Measurements from ENCODE around the gene MILR1.
"Not testable (repeated sequence)": the region's sequence is repeated elsewhere in the genome, so short reads cannot be mapped to it uniquely, and the experiment has no call there.

MILR1 gene

DNA sequence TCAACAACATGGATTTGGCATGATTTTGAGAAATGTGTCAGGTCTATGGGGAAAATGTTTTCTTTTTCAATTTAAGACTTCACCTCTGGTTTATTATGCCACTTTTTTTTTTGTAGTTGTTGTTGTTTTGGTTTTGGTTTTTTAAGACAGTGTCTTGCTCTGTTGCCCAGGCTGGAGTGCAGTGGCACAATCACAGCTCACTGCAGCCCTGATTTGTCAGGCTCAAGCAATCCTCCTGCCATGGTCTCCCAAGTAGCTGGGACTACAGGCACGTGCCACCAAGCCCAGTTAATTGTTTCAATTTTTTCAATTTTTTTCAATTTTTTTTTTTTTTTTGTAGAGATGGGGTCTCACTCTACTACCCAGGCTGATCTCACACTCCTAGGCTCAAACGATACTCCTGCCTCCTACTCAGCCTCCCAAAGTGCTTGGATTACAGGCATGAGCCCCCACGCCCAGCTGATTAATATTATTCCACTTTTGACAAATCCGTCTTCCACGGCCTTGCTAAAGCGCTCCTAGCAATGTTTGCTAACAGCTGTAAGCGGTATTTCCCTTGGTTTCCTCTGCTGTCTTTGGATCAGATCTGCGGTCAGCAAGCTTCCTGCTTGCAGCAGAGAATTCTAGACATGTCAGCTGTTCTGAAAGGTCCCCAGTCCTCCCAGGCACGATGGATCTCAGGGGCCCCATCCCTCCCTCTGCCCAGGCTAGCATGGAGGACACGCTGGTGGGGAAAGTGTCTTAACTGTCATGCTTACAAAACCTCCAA is 7.0 kb upstream of the MILR1 start:
- Histone ChIP-seq H3K36me3 (replicated peaks) (no peaks in the 10 kb centered on the region), H3K27me3 (ENCODE audit: low read depth) (no peaks in the 10 kb centered on the region), H3K4me1 (no peaks in the 10 kb centered on the region), H3K4me3 (no peak overlapping the region), H3K9me3 (peaks cover 24% of the 10 kb centered on the region)
- no peak for DNase-seq (ENCODE audit: low spot score in 2 of 2)
- in situ Hi-C loops (cut with MboI; ENCODE audit: low sequenced_read_pairs), result no loop called here

DNA sequence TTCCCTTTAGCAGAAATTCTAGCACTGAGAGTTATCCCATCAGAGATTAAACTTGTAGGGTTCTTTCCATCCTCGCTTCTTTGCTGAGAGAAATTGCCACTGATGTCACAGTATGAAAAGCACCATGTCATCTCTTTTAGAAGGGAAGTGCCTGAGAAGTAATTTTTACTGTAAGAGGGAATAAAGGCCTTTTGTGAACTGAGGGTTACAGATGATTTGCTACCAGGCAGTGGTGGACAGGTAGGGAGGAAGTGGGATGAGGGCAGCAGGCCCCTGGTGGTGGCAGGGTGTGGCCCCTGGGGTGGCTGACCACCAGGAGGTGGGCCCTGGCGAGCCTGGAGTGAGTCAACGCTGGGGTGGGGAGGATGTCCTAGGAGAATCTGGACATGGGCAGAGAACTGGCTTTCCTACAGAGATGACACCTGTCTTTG is 6.4 kb upstream of the MILR1 start:
- in situ Hi-C loops (cut with MboI; ENCODE audit: low sequenced_read_pairs), result no loop called here
- no peaks in the 10 kb centered on the region for H3K36me3 ChIP-seq (replicated peaks)
- H3K9me3 ChIP-seq, result peaks cover 18% of the 10 kb centered on the region
- DNase-seq (ENCODE audit: low spot score in 2 of 2), result no peak
- H3K27me3 ChIP-seq (ENCODE audit: low read depth), result no peaks in the 10 kb centered on the region
- H3K4me3 ChIP-seq, result no peak overlapping the region
- no peaks in the 10 kb centered on the region for H3K4me1 ChIP-seq

DNA sequence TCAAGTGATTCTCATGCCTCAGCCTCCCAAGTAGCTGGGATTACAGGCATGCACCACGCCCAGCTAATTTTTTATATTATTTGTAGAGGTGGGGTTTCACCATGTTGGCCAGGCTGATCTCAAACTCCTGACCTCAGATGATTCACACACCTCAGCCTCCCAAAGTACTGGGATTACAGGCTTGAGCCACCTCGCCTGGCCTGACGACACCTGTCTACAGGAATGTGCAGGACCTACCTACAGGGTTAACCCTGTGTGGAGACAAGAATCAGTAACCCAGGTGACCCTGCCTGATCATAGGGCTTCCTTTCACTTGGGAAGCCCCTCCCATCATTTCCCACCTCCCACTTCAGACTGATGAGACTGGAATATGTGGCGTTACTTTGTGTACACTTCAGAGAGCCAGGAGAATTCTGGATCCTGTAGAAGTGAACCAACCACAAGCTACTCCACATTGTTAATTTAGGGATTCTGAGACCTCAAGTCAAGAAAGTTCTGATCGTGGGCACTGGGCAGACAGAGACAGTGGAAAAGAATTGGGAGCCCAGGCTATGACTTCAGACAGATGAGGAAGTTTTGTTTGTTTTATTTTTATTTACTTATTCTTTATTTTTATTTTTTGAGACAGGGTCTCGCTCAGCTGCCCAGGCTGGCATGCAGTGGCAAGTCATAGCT is 5.7 kb upstream of the MILR1 start:
- Histone ChIP-seq H3K4me1 (no peaks in the 10 kb centered on the region), H3K4me3 (no peak overlapping the region), H3K27me3 (ENCODE audit: low read depth) (no peaks in the 10 kb centered on the region), H3K36me3 (replicated peaks) (no peaks in the 10 kb centered on the region), H3K9me3 (peaks cover 13% of the 10 kb centered on the region)
- in situ Hi-C loops (cut with MboI; ENCODE audit: low sequenced_read_pairs), result no loop called here
- no peak for DNase-seq (ENCODE audit: low spot score in 2 of 2)

DNA sequence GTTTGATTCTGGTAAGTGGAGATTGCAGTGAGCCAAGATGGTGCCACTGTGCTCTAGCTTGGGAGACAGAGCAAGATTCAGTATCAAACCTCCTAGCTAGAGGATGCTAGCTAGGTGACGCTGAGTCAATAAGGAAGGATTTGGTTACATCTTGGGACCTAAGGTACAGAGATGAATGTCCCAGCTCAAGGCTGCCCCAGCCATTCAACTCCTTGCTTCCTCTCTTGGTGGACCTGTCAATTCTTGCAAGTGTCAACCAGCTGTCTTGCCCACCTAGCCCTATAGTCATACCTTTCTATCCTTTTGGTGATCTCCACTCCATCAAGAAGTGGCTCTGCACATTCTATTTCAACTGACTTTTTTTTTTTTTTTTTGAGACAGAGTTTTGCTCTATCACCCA is 1.4 kb upstream of the MILR1 start:
- Histone ChIP-seq H3K27me3 (ENCODE audit: low read depth) (no peaks in the 10 kb centered on the region), H3K4me3 (no peak overlapping the region), H3K9me3 (no peaks in the 10 kb centered on the region), H3K36me3 (replicated peaks) (no peaks in the 10 kb centered on the region), H3K4me1 (no peaks in the 10 kb centered on the region)
- no peak for DNase-seq (ENCODE audit: low spot score in 2 of 2)
- in situ Hi-C loops (cut with MboI; ENCODE audit: low sequenced_read_pairs), result no loop called here

DNA sequence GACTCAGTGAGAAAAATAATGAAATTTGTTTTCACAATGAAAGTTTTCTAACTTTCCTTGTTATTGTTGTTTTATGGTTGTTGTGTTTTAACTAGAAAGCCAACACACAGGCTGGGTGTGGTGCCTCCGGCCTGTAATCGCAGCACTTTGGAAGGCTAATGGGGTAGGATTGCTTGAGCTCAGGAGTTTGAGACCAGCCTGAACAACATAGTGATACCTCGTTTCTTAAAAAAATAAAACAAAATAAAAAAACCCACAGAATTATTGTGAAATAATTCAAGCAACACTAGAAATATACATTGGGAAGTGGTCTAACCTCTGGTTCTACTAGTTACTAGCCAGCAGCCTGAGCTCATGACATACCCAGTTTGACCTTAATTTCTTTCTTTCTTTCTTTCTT is 630 bp downstream of the MILR1 start:
- Histone ChIP-seq H3K4me3 (no peak overlapping the region), H3K9me3 (no peaks in the 10 kb centered on the region), H3K4me1 (no peaks in the 10 kb centered on the region), H3K36me3 (replicated peaks) (no peaks in the 10 kb centered on the region), H3K27me3 (ENCODE audit: low read depth) (no peaks in the 10 kb centered on the region)
- DNase-seq (ENCODE audit: low spot score in 2 of 2), result no peak
- in situ Hi-C loops (cut with MboI; ENCODE audit: low sequenced_read_pairs), result no loop called here

DNA sequence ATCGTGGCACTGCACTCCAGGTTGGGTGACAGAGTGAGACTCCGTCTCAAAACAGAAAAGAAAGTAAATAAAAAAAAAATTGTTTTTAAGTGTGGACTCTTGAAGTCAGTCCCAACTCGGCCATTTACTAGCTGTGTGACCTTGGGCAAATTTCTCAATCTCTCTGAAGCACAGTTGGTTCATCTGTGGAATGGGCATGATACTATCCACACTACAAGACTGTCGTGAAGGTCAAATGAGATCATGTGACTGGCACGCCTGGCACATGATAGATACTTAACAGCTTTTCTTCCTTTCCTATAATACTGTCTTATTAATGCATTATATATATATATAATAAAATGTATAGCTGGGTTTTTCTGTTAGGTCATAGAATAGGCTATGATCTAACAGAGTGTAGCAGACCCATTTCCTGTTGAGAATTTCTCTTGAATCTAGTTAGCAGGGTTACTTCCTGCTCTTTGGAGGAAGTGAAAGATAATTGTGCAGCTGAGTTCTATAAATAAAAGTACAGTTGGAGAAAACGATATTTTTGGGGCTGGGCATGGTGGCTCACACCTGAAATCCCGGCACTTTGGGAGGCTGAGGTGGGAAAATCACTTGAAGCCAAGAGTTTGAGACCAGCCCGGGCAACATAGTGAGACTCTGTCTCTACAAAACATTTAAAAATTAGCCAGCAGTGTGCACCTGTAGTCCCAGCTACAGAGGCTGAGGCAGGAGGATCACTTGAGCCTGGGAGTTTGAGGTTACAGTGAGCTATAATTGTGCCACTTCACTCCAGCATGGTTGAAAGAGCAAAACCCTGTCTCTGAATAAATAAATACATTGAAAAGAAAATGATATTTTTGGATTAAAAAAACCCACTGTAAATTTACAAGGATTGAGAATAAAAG is 7.3 kb downstream of the MILR1 start:
- no peaks in the 10 kb centered on the region for H3K27me3 ChIP-seq (ENCODE audit: low read depth)
- in situ Hi-C loops (cut with MboI; ENCODE audit: low sequenced_read_pairs), result no loop called here
- no peaks in the 10 kb centered on the region for H3K4me1 ChIP-seq
- no peaks in the 10 kb centered on the region for H3K36me3 ChIP-seq (replicated peaks)
- H3K4me3 ChIP-seq, result no peak overlapping the region
- no peak for DNase-seq (ENCODE audit: low spot score in 2 of 2)
- H3K9me3 ChIP-seq, result no peaks in the 10 kb centered on the region

DNA sequence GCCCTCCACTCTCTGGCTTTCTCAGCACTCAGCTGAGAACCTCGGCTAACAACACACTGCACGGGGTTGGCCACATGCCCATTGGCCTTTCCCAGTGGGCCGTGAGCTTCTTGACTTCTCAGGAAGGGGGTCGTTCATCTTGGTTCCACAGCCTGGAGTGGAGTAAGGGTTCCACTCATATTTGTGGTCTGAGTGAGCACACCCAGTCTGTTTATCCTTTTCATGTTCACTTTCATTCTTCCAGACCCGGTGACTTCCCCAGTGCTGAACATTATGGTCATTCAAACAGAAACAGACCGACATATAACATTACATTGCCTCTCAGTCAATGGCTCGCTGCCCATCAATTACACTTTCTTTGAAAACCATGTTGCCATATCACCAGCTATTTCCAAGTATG is 8.2 kb downstream of the MILR1 start:
- no peak for DNase-seq (ENCODE audit: low spot score in 2 of 2)
- Histone ChIP-seq H3K36me3 (replicated peaks) (no peaks in the 10 kb centered on the region), H3K4me3 (no peak overlapping the region), H3K9me3 (no peaks in the 10 kb centered on the region), H3K4me1 (no peaks in the 10 kb centered on the region), H3K27me3 (ENCODE audit: low read depth) (no peaks in the 10 kb centered on the region)
- in situ Hi-C loops (cut with MboI; ENCODE audit: low sequenced_read_pairs), result no loop called here

DNA sequence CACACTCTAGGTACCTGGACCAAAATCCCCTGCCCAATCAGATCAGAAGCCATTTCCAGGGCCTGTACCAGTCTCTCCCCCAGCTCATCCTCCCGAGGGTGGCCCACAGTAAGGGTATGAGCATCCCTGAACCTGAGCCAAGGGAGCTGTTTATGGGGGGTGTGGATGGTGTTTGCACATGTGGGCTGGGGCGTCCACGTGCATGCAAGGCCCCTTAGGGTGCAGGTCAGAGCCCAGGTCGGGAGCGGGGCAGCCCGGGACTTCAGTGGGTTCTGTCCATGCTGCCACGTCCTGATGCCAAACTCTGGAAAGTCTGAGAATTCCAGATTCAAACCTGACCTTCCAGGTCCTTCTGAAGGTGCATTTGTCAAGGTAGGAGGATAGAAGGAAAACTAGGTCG is 9.8 kb downstream of the MILR1 start:
- no peak for DNase-seq (ENCODE audit: low spot score in 2 of 2)
- H3K4me1 ChIP-seq, result no peaks in the 10 kb centered on the region
- no peaks in the 10 kb centered on the region for H3K27me3 ChIP-seq (ENCODE audit: low read depth)
- no peaks in the 10 kb centered on the region for H3K9me3 ChIP-seq
- in situ Hi-C loops (cut with MboI; ENCODE audit: low sequenced_read_pairs), result no loop called here
- no peaks in the 10 kb centered on the region for H3K36me3 ChIP-seq (replicated peaks)
- no peak overlapping the region for H3K4me3 ChIP-seq

DNA sequence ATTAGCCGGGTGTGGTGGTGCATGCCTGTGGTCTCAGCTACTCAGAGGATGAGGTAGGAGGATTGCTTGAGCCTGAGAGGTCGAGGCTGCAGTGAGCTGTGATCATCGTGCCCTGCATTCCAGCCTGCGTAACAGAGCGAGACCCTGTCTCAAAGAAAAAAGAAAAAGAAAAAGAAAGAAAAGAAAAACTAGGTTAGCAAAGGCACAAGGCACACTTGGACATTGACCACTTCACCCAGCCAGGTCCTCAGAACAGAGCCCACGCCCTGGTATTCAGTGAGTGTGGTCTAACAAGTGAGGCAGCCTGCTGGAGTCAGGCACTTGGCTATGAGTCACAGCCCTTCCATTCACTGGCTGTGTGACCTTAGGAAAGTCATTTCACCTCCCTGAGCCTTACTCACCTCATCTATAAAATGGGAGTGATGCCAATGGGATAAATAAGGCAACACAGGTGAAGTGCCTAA is 10.4 kb downstream of the MILR1 start:
- no peaks in the 10 kb centered on the region for H3K4me1 ChIP-seq
- no peak for DNase-seq (ENCODE audit: low spot score in 2 of 2)
- in situ Hi-C loops (cut with MboI; ENCODE audit: low sequenced_read_pairs), result no loop called here

DNA sequence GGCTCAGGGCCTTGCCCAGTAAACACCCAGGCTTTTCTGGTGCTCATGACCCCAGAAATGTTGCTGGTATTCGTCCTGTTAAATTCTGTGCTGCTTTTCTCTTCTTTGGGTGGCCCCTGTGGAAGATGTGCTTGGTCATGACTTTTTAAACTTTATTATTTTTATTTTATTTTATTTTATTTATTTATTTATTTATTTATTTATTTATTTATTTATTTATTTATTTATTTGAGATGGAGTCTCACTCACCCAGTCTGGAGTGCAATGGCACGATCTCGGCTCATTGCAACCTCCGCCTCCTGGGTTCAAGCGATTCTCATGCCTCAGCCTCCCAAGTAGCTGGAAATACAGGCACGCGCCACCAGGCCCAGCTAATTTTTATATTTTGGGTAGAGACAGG is 10.9 kb downstream of the MILR1 start:
- H3K9me3 ChIP-seq; DNase-seq (ENCODE audit: low spot score in 2 of 2); H3K4me1 ChIP-seq; H3K4me3 ChIP-seq; in situ Hi-C loops (cut with MboI; ENCODE audit: low sequenced_read_pairs); H3K36me3 ChIP-seq (replicated peaks); H3K27me3 ChIP-seq (ENCODE audit: low read depth): not testable (repeated sequence)

More for the DNA sequence above, 10.4 kb downstream of the MILR1 start:
- Histone ChIP-seq H3K27me3 (ENCODE audit: low read depth) (no peaks in the 10 kb centered on the region), H3K4me3 (no peak overlapping the region), H3K36me3 (replicated peaks) (no peaks in the 10 kb centered on the region), H3K9me3 (no peaks in the 10 kb centered on the region)

DNA sequence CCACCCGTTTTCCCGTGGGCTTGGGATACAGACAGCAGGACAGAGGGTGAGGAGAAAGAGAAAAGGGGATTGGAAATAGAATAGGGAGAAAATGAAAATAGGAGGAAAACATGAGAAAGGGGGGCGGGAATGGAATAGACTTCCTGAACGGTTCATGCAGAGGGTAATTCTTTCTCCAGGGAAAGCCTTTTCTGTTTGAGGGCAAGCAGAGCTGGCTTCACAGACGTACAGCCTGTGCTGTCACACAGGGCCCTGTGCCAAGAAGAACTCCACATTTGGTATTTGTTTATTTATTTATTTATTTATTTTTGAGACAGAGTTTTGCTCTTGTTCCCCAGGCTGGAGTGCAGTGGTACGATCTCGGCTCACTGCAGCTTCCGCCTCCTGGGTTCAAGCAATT is 12.0 kb downstream of the MILR1 start:
- Histone ChIP-seq H3K27me3 (ENCODE audit: low read depth) (no peaks in the 10 kb centered on the region), H3K36me3 (replicated peaks) (no peaks in the 10 kb centered on the region), H3K4me3 (no peak overlapping the region), H3K4me1 (no peaks in the 10 kb centered on the region), H3K9me3 (no peaks in the 10 kb centered on the region)
- no peak for DNase-seq (ENCODE audit: low spot score in 2 of 2)
- in situ Hi-C loops (cut with MboI; ENCODE audit: low sequenced_read_pairs), result no loop called here

DNA sequence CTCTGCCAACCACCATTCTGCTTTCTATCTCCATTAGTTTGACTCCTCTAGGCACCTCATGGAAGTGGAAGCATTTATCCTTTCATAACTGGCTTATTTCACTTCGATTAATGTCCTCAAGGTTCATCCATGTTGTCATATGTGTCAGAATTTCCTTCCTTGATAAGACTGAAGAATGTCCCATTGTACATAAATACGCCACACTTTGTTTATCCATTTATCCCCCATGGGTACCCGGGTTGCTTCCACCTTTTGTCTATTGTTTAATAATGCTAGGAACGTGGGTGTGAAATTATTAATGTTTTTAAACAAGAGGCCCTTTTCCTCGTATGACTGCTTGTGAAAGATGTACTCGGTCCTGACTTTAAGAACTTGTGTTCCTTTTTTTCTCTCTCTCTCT is 12.9 kb downstream of the MILR1 start:
- Histone ChIP-seq H3K4me3 (no peak overlapping the region), H3K27me3 (ENCODE audit: low read depth) (no peaks in the 10 kb centered on the region), H3K36me3 (replicated peaks) (no peaks in the 10 kb centered on the region), H3K9me3 (no peaks in the 10 kb centered on the region), H3K4me1 (no peaks in the 10 kb centered on the region)
- no peak for DNase-seq (ENCODE audit: low spot score in 2 of 2)
- in situ Hi-C loops (cut with MboI; ENCODE audit: low sequenced_read_pairs), result no loop called here

DNA sequence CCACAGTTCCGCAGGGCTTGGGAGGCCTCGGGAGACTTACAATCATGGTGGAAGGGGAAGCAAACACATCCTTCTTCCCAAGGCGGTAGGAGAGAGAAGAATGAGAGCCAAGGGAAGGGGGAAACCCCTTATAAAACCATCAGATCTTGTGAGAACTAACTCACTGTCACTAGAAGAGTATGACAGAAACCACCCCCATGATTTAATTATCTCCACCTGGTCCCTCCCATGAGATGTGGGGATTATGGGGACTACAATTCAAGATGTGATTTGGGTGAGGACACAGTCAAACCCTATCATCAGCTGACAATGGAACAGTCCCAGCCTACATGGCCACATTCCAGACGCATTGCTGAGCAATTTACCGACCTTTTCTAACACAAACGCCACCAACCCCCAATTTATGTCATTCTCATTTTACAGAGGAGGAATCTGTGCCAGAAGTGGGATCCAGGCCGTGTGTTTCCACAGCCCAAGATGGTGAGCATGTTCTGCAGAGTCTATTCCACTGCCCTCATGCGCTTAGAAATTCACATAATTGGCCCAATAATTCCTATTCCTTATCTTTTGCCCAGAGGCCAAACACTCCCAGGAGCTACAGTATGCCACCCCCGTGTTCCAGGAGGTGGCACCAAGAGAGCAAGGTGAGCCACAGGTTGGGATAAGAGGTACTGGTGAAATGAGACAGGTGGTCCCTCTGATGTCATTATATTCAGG is 17.3 kb downstream of the MILR1 start:
- Histone ChIP-seq H3K27me3 (ENCODE audit: low read depth) (no peaks in the 10 kb centered on the region), H3K4me3 (no peak overlapping the region), H3K36me3 (replicated peaks) (no peaks in the 10 kb centered on the region), H3K4me1 (no peaks in the 10 kb centered on the region), H3K9me3 (no peaks in the 10 kb centered on the region)
- DNase-seq (ENCODE audit: low spot score in 2 of 2), result no peak
- in situ Hi-C loops (cut with MboI; ENCODE audit: low sequenced_read_pairs), result no loop called here

Measured in HAP-1 (cell line).